Progenitor cell of endocrine pancreas (in vitro differentiated cells): Measurements from ENCODE around the gene ABCA4. TPM values are rescaled to one million over a fixed set of nuclear protein-coding genes. Genes with fewer than 3 reads are reported as not detected.

ENCODE experiments used
- DNase-seq: peaks from one replicate; pipeline ENCODE4 v3.0.0; 2021; ENCODE audit warnings: low spot score; ENCODE audit not compliant: unreplicated experiment
- H3K27ac Mint-ChIP-seq: 2 replicates; pipeline ENCODE4 v1.8.0; 2021; ENCODE audit warnings: mild to moderate bottlenecking, moderate library complexity, mixed read lengths
- H3K27me3 Mint-ChIP-seq: 2 replicates; pipeline ENCODE4 v1.8.0; 2021; ENCODE audit warnings: mixed read lengths
- H3K36me3 Mint-ChIP-seq: 2 replicates; pipeline ENCODE4 v1.8.0; 2022; ENCODE audit warnings: mixed read lengths; ENCODE audit not compliant: insufficient read depth
- H3K4me1 Mint-ChIP-seq: 2 replicates; pipeline ENCODE4 v1.8.0; 2021; ENCODE audit warnings: low read depth, mixed read lengths
- H3K4me3 Mint-ChIP-seq: 2 replicates; pipeline ENCODE4 v1.8.0; 2021; ENCODE audit warnings: low read depth, mild to moderate bottlenecking, moderate library complexity, mixed read lengths
- H3K9me3 Mint-ChIP-seq: 2 replicates; pipeline ENCODE4 v1.8.0; 2021; ENCODE audit warnings: low read depth, mixed read lengths
- CTCF ChIP-seq: fragments of 200-600 bp; sonication (generic); IDR thresholded peaks from one replicate; pipeline ENCODE4 v1.5.0; 2021; ENCODE audit warnings: antibody characterized with exemption, mild to moderate bottlenecking; ENCODE audit not compliant: unreplicated experiment
- total RNA-seq: library from RNA; stranded (reverse); gene quantifications from 2 replicates; pipeline ENCODE4 v1.2.1, GENCODE V29; 2021

ABCA4 gene
- total RNA-seq, 1 donor from 2014 or later: 0.86 TPM

DNA sequence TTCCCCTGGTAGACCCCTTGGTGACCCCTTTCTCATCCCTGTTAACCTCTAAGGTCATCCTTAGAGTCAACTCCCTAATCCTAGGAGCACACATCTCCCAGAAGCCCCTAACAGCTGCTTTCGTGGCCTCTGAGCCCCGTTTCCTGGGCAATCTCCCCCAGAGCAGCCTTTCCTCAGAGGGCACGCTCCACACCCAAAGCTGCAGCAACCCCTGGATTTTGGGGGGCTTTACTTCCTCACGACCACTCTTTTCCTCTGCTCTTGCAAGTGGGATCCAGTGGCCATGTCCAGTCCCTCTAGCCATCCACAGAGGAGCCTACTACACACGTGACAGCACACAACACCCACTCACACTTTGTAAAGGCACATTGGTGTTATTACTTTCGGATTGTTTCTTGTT, 13.8 kb downstream of the ABCA4 start:
- Mint-ChIP-seq H3K27ac (no peak overlapping the region), H3K9me3 (no peaks in the 10 kb centered on the region)

GRCh38 chr1:94106716-94107115, 14.2 kb downstream of the ABCA4 start:
- no peaks in the 10 kb centered on the region for H3K9me3 Mint-ChIP-seq
- H3K4me1 Mint-ChIP-seq: peaks cover 28% of the 10 kb centered on the region
- peak overlapping the region; percentile 62 for H3K27ac Mint-ChIP-seq
- H3K4me3 Mint-ChIP-seq: no peak overlapping the region
- no peak for TF ChIP-seq CTCF
- peaks cover 28% of the 10 kb centered on the region for H3K27me3 Mint-ChIP-seq
- no peaks in the 10 kb centered on the region for H3K36me3 Mint-ChIP-seq
- DNase-seq: no peak

More for the DNA sequence above, 13.8 kb downstream of the ABCA4 start:
- Mint-ChIP-seq H3K4me1 (peaks cover 28% of the 10 kb centered on the region), H3K27me3 (peaks cover 27% of the 10 kb centered on the region), H3K36me3 (no peaks in the 10 kb centered on the region), H3K4me3 (no peak overlapping the region)
- no peak for DNase-seq
- no peak for TF ChIP-seq CTCF

- Mint-ChIP-seq H3K4me3 (peak overlapping the region; percentile 22), H3K27me3 (peaks cover 27% of the 10 kb centered on the region), H3K9me3 (no peaks in the 10 kb centered on the region), H3K36me3 (no peaks in the 10 kb centered on the region), H3K27ac (peak overlapping the region; percentile 92), H3K4me1 (peaks cover 30% of the 10 kb centered on the region)
- no peak for DNase-seq
- no peak for TF ChIP-seq CTCF
Measured at GRCh38 chr1:94105957-94106529, 14.9 kb downstream of the ABCA4 start.

DNA sequence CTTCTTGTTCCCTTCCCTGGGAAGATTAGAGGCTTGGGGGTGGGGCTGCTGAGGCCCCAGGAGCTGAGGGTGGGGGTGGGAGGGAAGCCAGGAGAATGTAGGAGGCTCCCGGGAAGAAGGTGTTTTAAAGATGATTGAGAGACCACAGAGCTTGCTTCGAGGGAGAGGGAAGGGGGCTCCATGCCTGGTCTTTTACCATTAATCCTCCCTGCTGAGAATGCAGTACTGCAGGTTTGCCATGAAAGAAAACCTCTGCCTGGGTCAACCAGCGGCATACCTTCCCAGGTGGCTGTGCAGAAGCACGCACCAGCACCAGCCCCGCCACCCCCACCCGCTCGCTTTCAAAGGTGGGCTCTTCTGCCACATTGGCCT, 15.4 kb downstream of the ABCA4 start:
- H3K9me3 Mint-ChIP-seq: no peaks in the 10 kb centered on the region

More for the DNA sequence above, 15.4 kb downstream of the ABCA4 start:
- Mint-ChIP-seq H3K4me3 (peak overlapping the region; percentile 32), H3K36me3 (no peaks in the 10 kb centered on the region), H3K27me3 (peaks cover 27% of the 10 kb centered on the region), H3K4me1 (peaks cover 30% of the 10 kb centered on the region), H3K27ac (peak overlapping the region; percentile 92)
- no peak for TF ChIP-seq CTCF
- no peak for DNase-seq
